ENCODE data around the gene TRIM2.

GRCh38 chr4:153324046-153324445 lies 119.8 kb downstream of the TRIM2 start:
- TF ChIP-seq CTCF (IDR thresholded peaks at IDR 0.05) (no peak), POLR2A (IDR thresholded peaks at IDR 0.05) (no peak)
